ENCODE measurements around the gene CHST5. TPM values are rescaled to one million over a fixed set of nuclear protein-coding genes. Genes with fewer than 3 reads are reported as not detected.
"Not testable (repeated sequence)": the region's sequence is repeated elsewhere in the genome, so short reads cannot be mapped to it uniquely, and the experiment has no call there.

CHST5 gene
- total RNA-seq, 2 donors from 2014 or later = 0.56 TPM; not detected in 1

- ATAC-seq (ENCODE audit: insufficient number of reproducible peaks, low FRiP score, low read depth) (no peak), DNase-seq (ENCODE audit: low spot score) (no peak)
- Histone ChIP-seq H3K27me3 (replicated peaks; ENCODE audit: insufficient read depth) (no peaks in the 10 kb centered on the region), H3K27ac (no peak overlapping the region), H3K4me3 (no peak overlapping the region), H3K9me3 (no peaks in the 10 kb centered on the region), H3K4me1 (ENCODE audit: control insufficient read depth in 1 of 2, low read depth in 2 of 2) (peaks cover 0 to 14% of the 10 kb centered on the region in 2 donors), H3K36me3 (no peaks in the 10 kb centered on the region)
- TF ChIP-seq CTCF (IDR thresholded peaks at IDR 0.05) = no peak
Observed at GRCh38 chr16:75550211-75550662, 14.3 kb upstream of the CHST5 start.

DNA sequence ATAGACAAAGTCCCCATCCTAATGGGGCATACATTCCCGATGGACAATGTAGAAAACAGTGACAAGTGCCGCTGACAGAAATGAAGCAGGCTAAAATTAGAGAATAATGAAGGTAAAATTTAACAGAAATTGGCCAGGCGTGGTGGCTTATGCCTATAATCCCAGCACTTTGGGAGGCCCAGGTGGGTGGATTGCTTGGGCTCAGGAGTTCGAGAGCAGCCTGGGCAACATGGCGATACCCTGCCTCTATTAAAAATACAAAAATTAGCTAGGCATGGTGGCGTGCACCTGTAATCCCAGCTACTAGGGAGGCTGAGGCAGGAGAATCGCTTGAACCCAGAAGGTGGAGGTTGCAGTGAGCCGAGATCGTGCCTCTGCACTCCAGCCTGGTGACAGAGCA lies 12.5 kb upstream of the CHST5 start:
- not testable (repeated sequence) for H3K27me3 ChIP-seq (replicated peaks; ENCODE audit: insufficient read depth); H3K27ac ChIP-seq; H3K9me3 ChIP-seq; H3K4me3 ChIP-seq; ATAC-seq (ENCODE audit: insufficient number of reproducible peaks, low FRiP score, low read depth); H3K36me3 ChIP-seq; H3K4me1 ChIP-seq (ENCODE audit: control insufficient read depth in 1 of 2, low read depth in 2 of 2); DNase-seq (ENCODE audit: low spot score)

DNA sequence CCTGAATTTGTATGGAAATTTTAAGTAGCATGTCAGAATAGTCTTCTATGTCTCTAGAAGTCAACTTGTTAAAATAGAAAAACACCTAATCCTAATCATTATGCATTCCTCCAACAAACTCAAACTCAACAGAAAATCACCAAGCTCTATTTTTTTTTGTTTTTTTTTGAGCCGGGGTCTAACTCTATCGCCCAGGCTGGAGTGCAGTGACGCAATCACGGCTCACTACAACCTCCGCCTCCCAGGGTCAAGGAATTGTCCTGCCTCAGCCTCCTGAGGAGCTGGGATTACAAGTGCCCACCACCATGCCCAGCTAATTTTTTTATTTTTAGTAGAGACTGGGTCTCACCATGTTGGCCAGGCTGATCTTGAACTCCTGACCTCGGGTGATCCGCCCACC lies 10.4 kb upstream of the CHST5 start:
- TF ChIP-seq CTCF (IDR thresholded peaks at IDR 0.05) = no peak
- Histone ChIP-seq H3K9me3 (no peaks in the 10 kb centered on the region), H3K27ac (no peak overlapping the region), H3K4me1 (ENCODE audit: control insufficient read depth in 1 of 2, low read depth in 2 of 2) (no peaks in the 10 kb centered on the region), H3K27me3 (replicated peaks; ENCODE audit: insufficient read depth) (no peaks in the 10 kb centered on the region), H3K36me3 (no peaks in the 10 kb centered on the region), H3K4me3 (no peak overlapping the region)
- DNase-seq (ENCODE audit: low spot score) = no peak
- no peak for ATAC-seq (ENCODE audit: insufficient number of reproducible peaks, low FRiP score, low read depth)

DNA sequence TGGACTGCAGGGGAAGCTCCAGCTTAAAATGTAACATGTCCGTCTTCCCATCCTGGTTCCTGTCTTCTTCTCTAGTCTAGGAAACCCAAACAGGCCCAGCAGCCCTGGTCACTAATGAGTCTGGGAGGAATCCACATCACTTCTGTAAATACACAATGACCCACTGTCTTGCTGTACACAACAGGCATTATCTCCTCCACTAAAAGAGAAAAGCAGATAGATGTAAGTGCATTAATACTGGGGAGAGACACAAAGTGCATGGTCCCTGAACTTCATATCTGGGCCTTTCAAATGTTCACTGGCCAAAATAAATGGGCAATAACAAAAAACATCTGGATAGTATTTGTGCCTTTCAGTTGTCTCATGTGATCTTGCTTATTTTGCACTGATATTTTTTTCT lies 10.0 kb upstream of the CHST5 start:
- H3K4me1 ChIP-seq (ENCODE audit: control insufficient read depth in 1 of 2, low read depth in 2 of 2); H3K27me3 ChIP-seq (replicated peaks; ENCODE audit: insufficient read depth); ATAC-seq (ENCODE audit: insufficient number of reproducible peaks, low FRiP score, low read depth); H3K36me3 ChIP-seq; H3K4me3 ChIP-seq; H3K9me3 ChIP-seq; H3K27ac ChIP-seq; DNase-seq (ENCODE audit: low spot score): not testable (repeated sequence)

- H3K9me3 ChIP-seq; H3K36me3 ChIP-seq; H3K27ac ChIP-seq; H3K4me3 ChIP-seq; H3K27me3 ChIP-seq (replicated peaks; ENCODE audit: insufficient read depth); ATAC-seq (ENCODE audit: insufficient number of reproducible peaks, low FRiP score, low read depth); DNase-seq (ENCODE audit: low spot score): not testable (repeated sequence)
- peaks cover 0 to 19% of the 10 kb centered on the region in 2 donors for H3K4me1 ChIP-seq (ENCODE audit: control insufficient read depth in 1 of 2, low read depth in 2 of 2)
Observed at GRCh38 chr16:75542462-75542861, 6.6 kb upstream of the CHST5 start.

DNA sequence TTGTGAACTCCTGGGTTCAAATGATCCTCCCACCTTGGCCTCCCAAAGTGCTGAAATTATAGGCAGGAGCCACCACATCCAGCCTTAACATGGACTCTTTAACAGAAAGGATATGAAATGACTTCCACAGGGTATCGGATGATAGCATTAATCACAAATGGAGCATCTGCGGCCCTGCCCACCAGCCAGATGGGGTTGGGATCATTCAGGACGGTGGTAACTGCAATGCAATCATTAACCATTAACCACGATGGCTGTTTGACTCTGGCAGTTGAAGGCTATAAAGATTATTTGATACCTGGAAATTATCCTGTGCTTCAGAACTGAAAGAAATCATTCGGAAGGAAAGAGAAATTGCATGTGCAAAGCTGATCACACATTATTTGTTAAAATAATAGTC lies 5.3 kb upstream of the CHST5 start:
- DNase-seq (ENCODE audit: low spot score) (no peak), ATAC-seq (ENCODE audit: insufficient number of reproducible peaks, low FRiP score, low read depth) (no peak)
- TF ChIP-seq CTCF (IDR thresholded peaks at IDR 0.05) = no peak
- H3K4me1 ChIP-seq (ENCODE audit: control insufficient read depth in 1 of 2, low read depth in 2 of 2) = peaks cover 0 to 19% of the 10 kb centered on the region in 2 donors
- H3K4me3 ChIP-seq = no peak overlapping the region
- no peaks in the 10 kb centered on the region for H3K27me3 ChIP-seq (replicated peaks; ENCODE audit: insufficient read depth)
- H3K9me3 ChIP-seq = no peaks in the 10 kb centered on the region
- no peaks in the 10 kb centered on the region for H3K36me3 ChIP-seq
- no peak overlapping the region for H3K27ac ChIP-seq

GRCh38 chr16:75538882-75539565 lies 3.1 kb upstream of the CHST5 start:
- not testable (repeated sequence) for H3K9me3 ChIP-seq

More at GRCh38 chr16:75538882-75539565, 3.1 kb upstream of the CHST5 start:
- peak overlapping the region; percentile 38 to 50 for H3K27ac ChIP-seq
- H3K27me3 ChIP-seq (replicated peaks; ENCODE audit: insufficient read depth); H3K36me3 ChIP-seq; H3K4me3 ChIP-seq; DNase-seq (ENCODE audit: low spot score): not testable (repeated sequence)
- peak; percentile 10 for ATAC-seq (ENCODE audit: insufficient number of reproducible peaks, low FRiP score, low read depth)
- peaks cover 0 to 28% of the 10 kb centered on the region in 2 donors for H3K4me1 ChIP-seq (ENCODE audit: control insufficient read depth in 1 of 2, low read depth in 2 of 2)

All from thoracic aorta (tissue), 2 donors.